B cell (primary cell): ENCODE measurements around the gene NDUFV3.

Experiments used
- EZH2 ChIP-seq: IDR thresholded peaks from 2 replicates; pipeline ENCODE4 v1.6.1; 2012; ENCODE audit warnings: borderline replicate concordance, low read depth, mild to moderate bottlenecking, moderate library complexity, low read length; ENCODE audit not compliant: insufficient read depth, poor library complexity, severe bottlenecking
- TF ChIP-seq, protein P1 (sequence below): fragments of 200-600 bp; IDR thresholded peaks from one replicate; pipeline ENCODE4 v1.8.0; 2022; ENCODE audit warnings: antibody characterized with exemption, mild to moderate bottlenecking

DNA sequence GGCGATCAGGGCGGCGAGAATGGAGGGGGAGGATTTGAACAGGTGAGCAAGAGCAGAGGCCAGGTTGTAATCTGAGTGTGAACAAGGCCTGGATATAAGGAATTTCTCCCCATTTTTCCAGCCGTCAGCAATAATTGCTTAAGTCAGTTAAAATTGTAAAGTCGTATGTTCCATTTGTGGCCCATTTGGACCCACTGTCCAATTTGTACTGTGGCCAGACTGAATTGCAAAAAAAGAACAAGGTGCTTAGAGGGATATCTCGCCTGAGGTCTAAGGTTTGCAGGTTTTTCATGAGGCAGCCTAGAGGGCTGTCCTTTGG lies 31.3 kb downstream of the NDUFV3 start:
- TF ChIP-seq, protein P1, sequence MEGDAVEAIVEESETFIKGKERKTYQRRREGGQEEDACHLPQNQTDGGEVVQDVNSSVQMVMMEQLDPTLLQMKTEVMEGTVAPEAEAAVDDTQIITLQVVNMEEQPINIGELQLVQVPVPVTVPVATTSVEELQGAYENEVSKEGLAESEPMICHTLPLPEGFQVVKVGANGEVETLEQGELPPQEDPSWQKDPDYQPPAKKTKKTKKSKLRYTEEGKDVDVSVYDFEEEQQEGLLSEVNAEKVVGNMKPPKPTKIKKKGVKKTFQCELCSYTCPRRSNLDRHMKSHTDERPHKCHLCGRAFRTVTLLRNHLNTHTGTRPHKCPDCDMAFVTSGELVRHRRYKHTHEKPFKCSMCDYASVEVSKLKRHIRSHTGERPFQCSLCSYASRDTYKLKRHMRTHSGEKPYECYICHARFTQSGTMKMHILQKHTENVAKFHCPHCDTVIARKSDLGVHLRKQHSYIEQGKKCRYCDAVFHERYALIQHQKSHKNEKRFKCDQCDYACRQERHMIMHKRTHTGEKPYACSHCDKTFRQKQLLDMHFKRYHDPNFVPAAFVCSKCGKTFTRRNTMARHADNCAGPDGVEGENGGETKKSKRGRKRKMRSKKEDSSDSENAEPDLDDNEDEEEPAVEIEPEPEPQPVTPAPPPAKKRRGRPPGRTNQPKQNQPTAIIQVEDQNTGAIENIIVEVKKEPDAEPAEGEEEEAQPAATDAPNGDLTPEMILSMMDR: no peak
- TF ChIP-seq EZH2: no peak
